Nucleus accumbens (tissue), 56 donors: Measurements from ENCODE around the gene ZNF260.
A peak's percentile ranks its signal among the peaks of the same experiment; 100 is the strongest.
"Not testable (repeated sequence)": the region's sequence is repeated elsewhere in the genome, so short reads cannot be mapped to it uniquely, and the experiment has no call there.

Source experiments
- DNase-seq, 56 donors: peaks; one replicate each; lab custom pipeline; 2025; lab: John Stamatoyannopoulos, UW

The ZNF260 gene

DNA sequence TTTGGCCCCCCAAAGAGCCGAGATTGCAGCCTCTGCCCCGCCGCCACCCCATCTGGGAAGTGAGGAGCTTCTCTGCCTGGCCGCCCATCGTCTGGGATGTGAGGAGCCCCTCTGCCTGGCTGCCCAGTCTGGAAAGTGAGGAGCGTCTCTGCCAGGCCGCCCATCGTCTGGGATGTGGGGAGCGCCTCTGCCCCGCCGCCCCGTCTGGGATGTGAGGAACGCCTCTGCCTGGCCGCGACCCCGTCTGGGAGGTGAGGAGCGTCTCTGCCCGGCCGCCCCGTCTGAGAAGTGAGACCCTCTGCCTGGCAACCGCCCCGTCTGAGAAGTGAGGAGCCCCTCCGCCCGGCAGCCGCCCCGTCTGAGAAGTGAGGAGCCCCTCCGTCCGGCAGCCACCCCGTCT lies 37.2 kb downstream of the ZNF260 start:
- not testable (repeated sequence) for DNase-seq

DNA sequence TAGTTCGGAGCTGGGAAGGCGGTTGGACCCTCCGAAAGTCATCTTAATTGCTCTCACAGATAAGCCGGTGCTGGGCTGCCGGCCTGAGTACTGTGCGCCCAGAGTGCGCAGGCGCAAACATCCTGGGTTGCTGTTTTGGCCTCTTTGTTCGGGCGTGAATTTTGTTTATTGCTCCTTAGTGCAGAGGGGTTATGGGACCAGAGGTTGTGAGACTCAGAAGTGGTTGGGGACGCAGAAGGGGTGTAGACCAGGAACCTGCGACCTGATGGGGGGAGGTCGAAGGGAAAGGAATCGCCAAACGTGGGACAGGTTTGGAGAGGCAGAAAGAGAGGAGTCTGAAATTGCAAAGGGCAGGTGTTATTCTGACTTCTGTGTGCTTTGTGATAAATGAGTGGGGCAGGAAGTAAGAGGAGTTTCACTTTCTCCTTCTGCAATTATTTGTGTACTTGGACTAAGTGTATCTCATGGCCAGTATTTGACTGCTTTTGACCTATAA lies 38.1 kb downstream of the ZNF260 start:
- DNase-seq: peak in 5 of 56 donors; percentile 47 to 86 (median 76)

- DNase-seq: peak; percentile 47 to 97 (median 90)
These were observed 38.8 kb downstream of the ZNF260 start, which contains the start of gene ZNF566 for GRCh38 chr19:36489118-36489919. Gene ZNF566, minus strand, starts transcription at chr19:36489561. Its CDS starts 13,004 bp downstream, at chr19:36476557.

- DNase-seq: peak in 14 of 56 donors; percentile 25 to 68 (median 44)
These were observed 39.3 kb downstream of the ZNF260 start for GRCh38 chr19:36488846-36489117.

GRCh38 chr19:36488118-36488845 lies 39.8 kb downstream of the ZNF260 start:
- DNase-seq: no peak

DNA sequence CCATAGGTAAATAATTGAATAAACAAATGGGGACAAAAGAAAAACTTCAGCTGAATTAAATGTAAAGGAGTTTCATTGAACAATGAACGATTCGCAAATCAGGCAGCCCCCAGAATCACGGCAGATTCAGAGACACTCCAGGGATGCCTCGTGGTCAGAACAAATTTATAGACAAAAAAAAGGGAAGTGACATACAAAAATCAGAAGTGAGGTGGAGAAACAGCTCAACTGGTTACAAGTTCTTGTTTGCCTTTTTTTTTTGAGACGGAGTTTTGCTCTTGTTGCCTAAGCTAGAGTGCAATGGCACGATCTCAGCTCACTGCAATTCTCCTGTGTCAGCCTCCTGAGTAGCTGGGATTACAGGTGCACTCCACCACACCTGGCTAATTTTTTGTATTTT lies 44.4 kb downstream of the ZNF260 start:
- DNase-seq: no peak

DNA sequence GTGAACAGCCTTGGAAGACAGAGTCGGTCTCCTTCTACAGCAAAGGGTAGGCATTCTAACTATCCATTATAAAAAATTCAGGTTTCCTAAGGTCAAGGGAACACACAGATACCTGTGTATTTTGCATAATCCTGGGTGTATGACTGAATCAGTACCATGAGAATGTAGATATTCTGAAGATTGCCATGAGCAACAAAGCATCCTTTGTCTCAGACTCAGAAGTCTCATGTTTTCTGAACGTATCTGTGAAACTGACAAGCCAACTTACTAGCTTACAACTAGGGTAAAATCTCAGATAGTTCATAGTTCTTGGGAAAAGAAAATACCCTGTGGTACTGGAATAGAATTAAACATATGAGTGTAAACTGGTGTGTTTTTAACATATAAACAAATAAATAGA lies 45.2 kb downstream of the ZNF260 start:
- DNase-seq: no peak
